IMR-90 (cell line): Measurements from ENCODE around the gene SRPK2. TPM values are rescaled to one million over a fixed set of nuclear protein-coding genes. Genes with fewer than 3 reads are reported as not detected.

Experiments
- ATAC-seq: fragments of 200-7000 bp; cut with Tn5 transposase; 2 replicates; pipeline ENCODE4 v1.9.1; 2020; ENCODE audit warnings: low read depth, mild to moderate bottlenecking, moderate library complexity
- BruUV-seq: library from RNA; stranded (reverse); fragments of 400-500 nt; replicated peaks from 2 replicates; lab custom pipeline; 2021; lab: Mats Ljungman, UMichigan
- CTCF ChIA-PET: fragments of 300-600 bp; formaldehyde crosslinking; extraction: SDS; loops from one replicate; lab custom pipeline; 2021; ENCODE audit warnings: antibody characterized with exemption; lab: Yijun Ruan, JAX
- POLR2A ChIA-PET: fragments of 300-600 bp; sonication (Branson Sonifier 250); formaldehyde crosslinking; loops from one replicate; lab custom pipeline; 2022; ENCODE audit warnings: antibody characterized with exemption; ENCODE audit not compliant: unreplicated experiment; lab: Charles Lee
- DNase-seq: peaks from one replicate; pipeline ENCODE4 v3.0.0; 2013
- H2AFZ ChIP-seq: replicated peaks from 2 replicates; pipeline ENCODE3; 2013; ENCODE audit warnings: low read length, mild to moderate bottlenecking; ENCODE audit not compliant: poor library complexity
- H2AK5ac ChIP-seq: 2 replicates; pipeline ENCODE4 v1.6.1; 2013; ENCODE audit warnings: low read depth, low read length, inconsistent platforms
- H2AK9ac ChIP-seq: replicated peaks from 2 replicates; pipeline ENCODE3; 2013; ENCODE audit warnings: mild to moderate bottlenecking, low read depth, low read length, moderate library complexity; ENCODE audit not compliant: poor library complexity
- H2BK120ac ChIP-seq: 2 replicates; pipeline ENCODE4 v1.6.1; 2013; ENCODE audit warnings: low read depth, low read length, inconsistent platforms
- H2BK15ac ChIP-seq: 3 replicates; pipeline ENCODE4 v1.6.1; 2013; ENCODE audit warnings: low read depth, low read length, inconsistent platforms
- H2BK20ac ChIP-seq: 2 replicates; pipeline ENCODE4 v1.6.1; 2013; ENCODE audit warnings: low read depth, mild to moderate bottlenecking, inconsistent platforms, low read length, moderate library complexity
- H2BK5ac ChIP-seq: 2 replicates; pipeline ENCODE4 v1.6.1; 2013; ENCODE audit warnings: mild to moderate bottlenecking, low read depth, low read length, inconsistent platforms; ENCODE audit not compliant: poor library complexity, severe bottlenecking
- H3K14ac ChIP-seq: replicated peaks from 2 replicates; pipeline ENCODE4 v1.6.1; 2013; ENCODE audit warnings: low read depth, low read length, inconsistent platforms
- H3K18ac ChIP-seq: 2 replicates; pipeline ENCODE4 v1.6.1; 2013; ENCODE audit warnings: low read depth, low read length, control low read depth
- H3K23ac ChIP-seq: 2 replicates; pipeline ENCODE4 v1.6.1; 2013; ENCODE audit warnings: low read depth, low read length, inconsistent platforms
- H3K27ac ChIP-seq: 2 replicates; pipeline ENCODE4 v1.5.1; 2013; ENCODE audit warnings: mild to moderate bottlenecking, control low read depth, low read length; ENCODE audit not compliant: insufficient read depth
- H3K27me3 ChIP-seq: 2 replicates; pipeline ENCODE4 v1.6.1; 2013; ENCODE audit warnings: low read length; ENCODE audit not compliant: control insufficient read depth, insufficient read depth
- H3K36me3 ChIP-seq: 2 replicates; pipeline ENCODE4 v1.6.1; 2013; ENCODE audit warnings: low read length, mixed read lengths; ENCODE audit not compliant: control insufficient read depth, insufficient read depth
- H3K4ac ChIP-seq: 2 replicates; pipeline ENCODE4 v1.6.1; 2013; ENCODE audit warnings: low read depth, low read length, inconsistent platforms
- H3K4me1 ChIP-seq: 2 replicates; pipeline ENCODE4 v1.6.1; 2013; ENCODE audit warnings: low read length, mixed read lengths; ENCODE audit not compliant: control insufficient read depth, insufficient read depth
- H3K4me2 ChIP-seq: 2 replicates; pipeline ENCODE4 v1.6.1; 2013; ENCODE audit warnings: low read depth, mild to moderate bottlenecking, control low read depth, low read length, moderate library complexity
- H3K4me3 ChIP-seq: 2 replicates; pipeline ENCODE4 v1.5.1; 2013; ENCODE audit warnings: low read depth, mild to moderate bottlenecking, control low read depth, low read length, moderate library complexity; ENCODE audit not compliant: insufficient read depth
- H3K56ac ChIP-seq: 2 replicates; pipeline ENCODE4 v1.6.1; 2013; ENCODE audit warnings: low read length, inconsistent platforms; ENCODE audit not compliant: insufficient read depth; ENCODE audit errors: extremely low read depth
- H3K79me1 ChIP-seq, 2 experiments: 2 replicates each; pipeline ENCODE4 v1.6.1; 2013; ENCODE audit warnings: low read length in 2 of 2, inconsistent platforms in 1 of 2, low read depth in 1 of 2
- H3K9ac ChIP-seq: 2 replicates; pipeline ENCODE4 v1.6.1; 2013; ENCODE audit warnings: low read depth, low read length, control low read depth
- H3K9me1 ChIP-seq: 2 replicates; pipeline ENCODE4 v1.6.1; 2013; ENCODE audit warnings: low read length, inconsistent platforms; ENCODE audit not compliant: insufficient read depth
- H3K9me3 ChIP-seq: 2 replicates; pipeline ENCODE4 v1.6.1; 2013; ENCODE audit warnings: low read length; ENCODE audit not compliant: control insufficient read depth, insufficient read depth
- H4K20me1 ChIP-seq: 2 replicates; pipeline ENCODE4 v1.6.1; 2013; ENCODE audit warnings: low read length, inconsistent platforms; ENCODE audit not compliant: insufficient read depth
- H4K5ac ChIP-seq: 2 replicates; pipeline ENCODE4 v1.6.1; 2013; ENCODE audit warnings: mild to moderate bottlenecking, low read depth, low read length, control low read depth
- H4K8ac ChIP-seq, 2 experiments: 2 replicates each; pipeline ENCODE4 v1.6.1; 2013; ENCODE audit warnings: low read depth in 2 of 2, low read length in 2 of 2, control low read depth in 1 of 2, inconsistent platforms in 1 of 2
- H4K91ac ChIP-seq: 2 replicates; pipeline ENCODE4 v1.6.1; 2013; ENCODE audit warnings: low read depth, low read length, inconsistent platforms; ENCODE audit not compliant: insufficient read depth
- CEBPB ChIP-seq: IDR thresholded peaks from 2 replicates; pipeline ENCODE4 v1.6.1; 2012; ENCODE audit warnings: low read depth, low read length, improper control_type of control experiment
- CHD1 ChIP-seq: IDR thresholded peaks from 2 replicates; pipeline ENCODE4 v1.6.1; 2012; ENCODE audit warnings: low read depth, low read length, improper control_type of control experiment
- CTCF ChIP-seq: conservative IDR thresholded peaks from 2 replicates; pipeline ENCODE4 v1.5.1; 2012; ENCODE audit warnings: mild to moderate bottlenecking, low read depth, low read length, improper control_type of control experiment
- FOS ChIP-seq: fragments of 150-350 bp; IDR thresholded peaks from 2 replicates; pipeline ENCODE4 v1.6.1; 2016; ENCODE audit warnings: low read depth, low read length
- MAFK ChIP-seq: IDR thresholded peaks from 2 replicates; pipeline ENCODE4 v1.6.1; 2012; ENCODE audit warnings: low read depth, low read length, improper control_type of control experiment
- MAZ ChIP-seq: IDR thresholded peaks from 2 replicates; pipeline ENCODE4 v1.6.1; 2012; ENCODE audit warnings: low read depth, mild to moderate bottlenecking, low read length, improper control_type of control experiment, moderate library complexity, borderline replicate concordance
- NFE2L2 ChIP-seq: fragments of 150-350 bp; IDR thresholded peaks from 2 replicates; pipeline ENCODE4 v1.6.1; 2016; ENCODE audit warnings: low read depth, mild to moderate bottlenecking, low read length
- POLR2A ChIP-seq: IDR thresholded peaks from 2 replicates; pipeline ENCODE4 v1.6.1; 2012; ENCODE audit warnings: mild to moderate bottlenecking, low read depth, low read length
- RAD21 ChIP-seq: IDR thresholded peaks from 2 replicates; pipeline ENCODE4 v1.6.1; 2012; ENCODE audit warnings: low read length, improper control_type of control experiment
- RCOR1 ChIP-seq: IDR thresholded peaks from 2 replicates; pipeline ENCODE4 v1.6.1; 2012; ENCODE audit warnings: mild to moderate bottlenecking, low read length, improper control_type of control experiment; ENCODE audit not compliant: insufficient replicate concordance
- WGBS, 2 experiments: methylation state at CpG; one replicate each; pipeline versions ENCODE4 v1.1.5 to v1.1.7; 2013; ENCODE audit warnings: missing lambda C conversion rate in 2 of 2; ENCODE audit not compliant: insufficient read length in 1 of 2; ENCODE audit errors: extremely low coverage in 2 of 2; 5-methylcytosine and 5-hydroxymethylcytosine counted together
- dilution Hi-C: fragments of 300-500 bp; cut with HindIII; formaldehyde crosslinking; loops from one replicate; pipeline ENCODE4 v1.14.3; 2018; ENCODE audit warnings: low sequenced_read_pairs; ENCODE audit not compliant: unreplicated experiment
- in situ Hi-C: fragments of 300-500 bp; cut with MboI; formaldehyde crosslinking; loops from 3 replicates; pipeline ENCODE4 v1.14.3; 2019; ENCODE audit warnings: low sequenced_read_pairs, inconsistent platforms, mixed read lengths
- intact Hi-C: fragments of 100-400 bp; cut with micrococcal nuclease; formaldehyde crosslinking; loops from 2 replicates; pipeline ENCODE4 v1.10.0; 2022
- polyA plus RNA-seq, 3 experiments: library from polyadenylated mRNA; depleted of rRNA; stranded (reverse); fragments of >200 nt; gene quantifications; 2 replicates each; pipeline ENCODE4 v1.2.3, GENCODE V29; 2012; ENCODE audit warnings: low replicate concordance in 1 of 3
- total RNA-seq: library from RNA; depleted of rRNA; stranded (reverse); fragments of >200 nt; gene quantifications from 2 replicates; pipeline ENCODE4 v1.2.3, GENCODE V29; 2012
- TF ChIP-seq, protein P1 (sequence below): fragments of 150-350 bp; IDR thresholded peaks from 2 replicates; pipeline ENCODE4 v1.6.1; 2016; ENCODE audit warnings: low read depth, mild to moderate bottlenecking, low read length, moderate library complexity, borderline replicate concordance
- TF ChIP-seq, protein P2 (sequence below): fragments of 150-350 bp; IDR thresholded peaks from 2 replicates; pipeline ENCODE4 v1.6.1; 2017; ENCODE audit warnings: mild to moderate bottlenecking, antibody characterized with exemption, low read length, low read depth

Gene SRPK2
- total and polyA plus RNA-seq, 2 of the 4 experiments (the other 2 are of a cell fraction) = 13.2 to 33.0 TPM

GRCh38 chr7:105250706-105251105, 138.0 kb downstream of the SRPK2 start:
- TF ChIP-seq, protein P1, sequence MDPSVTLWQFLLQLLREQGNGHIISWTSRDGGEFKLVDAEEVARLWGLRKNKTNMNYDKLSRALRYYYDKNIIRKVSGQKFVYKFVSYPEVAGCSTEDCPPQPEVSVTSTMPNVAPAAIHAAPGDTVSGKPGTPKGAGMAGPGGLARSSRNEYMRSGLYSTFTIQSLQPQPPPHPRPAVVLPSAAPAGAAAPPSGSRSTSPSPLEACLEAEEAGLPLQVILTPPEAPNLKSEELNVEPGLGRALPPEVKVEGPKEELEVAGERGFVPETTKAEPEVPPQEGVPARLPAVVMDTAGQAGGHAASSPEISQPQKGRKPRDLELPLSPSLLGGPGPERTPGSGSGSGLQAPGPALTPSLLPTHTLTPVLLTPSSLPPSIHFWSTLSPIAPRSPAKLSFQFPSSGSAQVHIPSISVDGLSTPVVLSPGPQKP = no peak
- TF ChIP-seq NFE2L2 = no peak
- TF ChIP-seq FOS = no peak
- TF ChIP-seq, protein P2, sequence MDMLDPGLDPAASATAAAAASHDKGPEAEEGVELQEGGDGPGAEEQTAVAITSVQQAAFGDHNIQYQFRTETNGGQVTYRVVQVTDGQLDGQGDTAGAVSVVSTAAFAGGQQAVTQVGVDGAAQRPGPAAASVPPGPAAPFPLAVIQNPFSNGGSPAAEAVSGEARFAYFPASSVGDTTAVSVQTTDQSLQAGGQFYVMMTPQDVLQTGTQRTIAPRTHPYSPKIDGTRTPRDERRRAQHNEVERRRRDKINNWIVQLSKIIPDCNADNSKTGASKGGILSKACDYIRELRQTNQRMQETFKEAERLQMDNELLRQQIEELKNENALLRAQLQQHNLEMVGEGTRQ = no peak
- TF ChIP-seq CEBPB = no peak
- no peak for TF ChIP-seq POLR2A
- TF ChIP-seq MAFK = no peak
- no peak for TF ChIP-seq RAD21
- no peak for TF ChIP-seq CTCF
- no peak for TF ChIP-seq CHD1
- no peak for TF ChIP-seq MAZ
- TF ChIP-seq RCOR1 = no peak
- no peak overlapping the region for H4K8ac ChIP-seq
- H3K79me1 ChIP-seq = peaks cover 52 to 71% of the 10 kb centered on the region in 2 experiments
- DNase-seq = no peak
- peaks cover 10% of the 10 kb centered on the region; the same call in 1 of the 2 replicates for H3K9me1 ChIP-seq
- dilution Hi-C loops (no loop called here), intact Hi-C loops (no loop called here), in situ Hi-C loops (no loop called here)
- ATAC-seq = no peak
- H3K23ac ChIP-seq = no peak overlapping the region
- no peak overlapping the region for H2BK5ac ChIP-seq
- no peak overlapping the region for H2AK5ac ChIP-seq
- no peak overlapping the region for H3K4me3 ChIP-seq
- no peak overlapping the region for H3K4ac ChIP-seq
- CTCF ChIA-PET = no interaction called here
- no TSS peak for BruUV-seq
- no peaks in the 10 kb centered on the region for H3K27me3 ChIP-seq
- no peak overlapping the region for H3K14ac ChIP-seq
- H2AFZ ChIP-seq = no peak overlapping the region
- H4K20me1 ChIP-seq = peaks cover 27% of the 10 kb centered on the region
- H3K9ac ChIP-seq = no peak overlapping the region
- no peak overlapping the region for H3K56ac ChIP-seq
- no peak overlapping the region for H3K18ac ChIP-seq
- POLR2A ChIA-PET = no interaction called here
- H3K4me1 ChIP-seq = peaks cover 3% of the 10 kb centered on the region
- no peaks in the 10 kb centered on the region for H3K9me3 ChIP-seq
- H3K27ac ChIP-seq = no peak overlapping the region
- no peak overlapping the region for H4K5ac ChIP-seq
- no peak overlapping the region for H2BK120ac ChIP-seq
- H3K36me3 ChIP-seq = no peaks in the 10 kb centered on the region
- H2BK15ac ChIP-seq = no peak overlapping the region
- no CpG with 5 or more reads among the region's 3 CpGs for WGBS, 2 experiments
- H2BK20ac ChIP-seq = no peak overlapping the region
- no peak overlapping the region for H3K4me2 ChIP-seq
- no peak overlapping the region for H4K91ac ChIP-seq
- no peak overlapping the region for H2AK9ac ChIP-seq
